ENCODE results near the gene ZFPL1.

Gene ZFPL1

DNA sequence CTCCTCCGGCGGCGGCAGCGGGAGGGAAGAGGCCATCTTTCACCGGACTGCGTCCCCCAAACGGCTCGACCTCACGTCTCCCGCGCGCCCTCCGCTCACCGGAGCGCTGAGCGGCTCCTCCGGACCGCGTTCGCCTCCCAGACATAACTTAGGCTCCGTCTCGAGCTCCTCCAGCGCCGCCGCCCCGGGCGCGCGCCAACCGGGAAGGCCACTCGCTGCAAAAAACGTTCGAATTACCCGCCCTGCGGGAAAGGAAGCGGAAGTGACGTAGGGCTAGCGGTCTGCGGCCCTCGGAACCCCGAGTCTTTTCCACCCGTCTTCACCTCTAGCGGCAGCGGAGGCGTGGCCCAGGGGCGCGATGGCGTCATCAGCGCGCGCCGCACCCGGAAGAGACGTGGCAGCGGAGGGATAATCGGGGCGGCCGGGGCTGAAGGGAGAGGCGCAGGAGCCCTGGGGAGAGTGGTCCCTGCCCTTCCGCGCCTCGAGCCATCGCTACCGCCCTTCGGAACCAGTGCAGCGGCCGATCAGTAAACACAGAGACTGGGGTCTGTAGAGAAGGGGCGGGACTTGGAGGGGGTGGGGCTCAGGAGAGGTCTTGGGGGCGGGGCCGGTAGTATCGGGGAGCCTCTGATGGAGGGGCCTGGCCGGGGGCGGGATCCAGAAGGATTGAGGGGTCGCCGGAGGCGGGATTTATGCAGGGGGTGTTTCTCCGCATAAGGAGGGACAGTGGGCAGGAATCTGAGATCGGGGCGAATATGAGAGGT is at the start of gene ZFPL1, which contains the start of gene CDCA5:
Gene ZFPL1, plus strand, starts transcription at position 389 of the 764 bp plus-strand sequence. CDS start 477 bp downstream, outside the sequence.
Gene CDCA5, minus strand, starts transcription at position 207 of the 764 bp plus-strand sequence. Its CDS starts 62 bp downstream, at position 145.
- Histone ChIP-seq H3K36me3 (peaks cover 37 to 81% (median 66%) of the 10 kb centered on the region in 11 experiments), H3K4me1 (peaks cover 43 to 59% (median 55%) of the 10 kb centered on the region in 10 experiments), H3K4me2 (peak within 1 kb of the TSS; percentile 85 to 100 (median 98)), H4K20me1 (peaks cover 0 to 28% (median 5%) of the 10 kb centered on the region in 11 experiments; a peak in 11 of 22 replicates), H3K9me3 (replicated peaks in 1 of 11) (no peaks in the 10 kb centered on the region), H3K27me3 (no peaks in the 10 kb centered on the region), H3K27ac (peak within 1 kb of the TSS; percentile 79 to 91 (median 86)), H3K9ac (peak within 1 kb of the TSS; percentile 85 to 95 (median 90)), H3K4me3 (peak within 1 kb of the TSS; percentile 75 to 90 (median 86))
- TF ChIP-seq Cebpa-rat (IDR thresholded peaks at IDR 0.05): no peak

DNA sequence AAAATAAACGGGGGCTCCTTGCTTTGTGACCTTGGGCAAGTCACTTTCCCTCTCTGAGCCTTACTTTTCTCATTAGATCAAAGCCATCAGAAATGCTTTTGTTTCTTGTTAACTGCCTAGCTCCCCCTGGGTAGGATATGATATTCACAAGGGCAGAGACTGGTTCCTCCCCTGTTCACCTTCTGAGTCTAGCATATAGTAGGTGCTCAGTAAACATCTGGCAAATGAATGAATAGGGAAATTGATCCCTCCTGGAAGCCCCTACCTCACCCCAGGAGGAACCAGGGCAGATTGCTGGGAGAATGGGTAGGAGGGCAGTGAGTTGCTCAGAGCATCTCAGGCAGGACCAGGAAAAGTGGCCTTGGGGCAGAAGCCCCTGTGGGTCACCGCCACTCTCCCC is 49.6 kb upstream of the ZFPL1 start:
- peaks cover 20 to 73% (median 50%) of the 10 kb centered on the region in 11 experiments; a peak in 21 of 22 replicates for H3K36me3 ChIP-seq
- H3K4me1 ChIP-seq: peaks cover 15 to 33% (median 26%) of the 10 kb centered on the region in 10 experiments
- no peaks in the 10 kb centered on the region for H3K9me3 ChIP-seq (replicated peaks in 1 of 11)
- H3K27me3 ChIP-seq: no peaks in the 10 kb centered on the region
- H3K4me2 ChIP-seq: no peak overlapping the region
- no peak for TF ChIP-seq Cebpa-rat (IDR thresholded peaks at IDR 0.05)
- no peaks in the 10 kb centered on the region; a peak in 1 of 22 replicates for H4K20me1 ChIP-seq
- H3K9ac ChIP-seq: no peak overlapping the region
- no peak overlapping the region for H3K27ac ChIP-seq
- no peak overlapping the region for H3K4me3 ChIP-seq

- H3K4me3 ChIP-seq: no peak overlapping the region
- H4K20me1 ChIP-seq: no peaks in the 10 kb centered on the region; a peak in 1 of 22 replicates
- no peak overlapping the region for H3K4me2 ChIP-seq
- no peak for TF ChIP-seq Cebpa-rat (IDR thresholded peaks at IDR 0.05)
- H3K9me3 ChIP-seq (replicated peaks in 1 of 11): no peaks in the 10 kb centered on the region
- peaks cover 20 to 73% (median 50%) of the 10 kb centered on the region in 11 experiments; a peak in 21 of 22 replicates for H3K36me3 ChIP-seq
- H3K27me3 ChIP-seq: no peaks in the 10 kb centered on the region
- H3K27ac ChIP-seq: no peak overlapping the region
- no peak overlapping the region for H3K9ac ChIP-seq
- H3K4me1 ChIP-seq: peaks cover 26 to 45% (median 38%) of the 10 kb centered on the region in 10 experiments
These were observed 48.4 kb upstream of the ZFPL1 start for GRCh38 chr11:65035579-65035978.

GRCh38 chr11:65036931-65037330 is 47.1 kb upstream of the ZFPL1 start:
- Histone ChIP-seq H3K4me3 (no peak overlapping the region), H3K9ac (no peak overlapping the region), H4K20me1 (peaks cover 0 to 8% (median 0%) of the 10 kb centered on the region in 11 experiments; a peak in 9 of 22 replicates), H3K27me3 (no peaks in the 10 kb centered on the region), H3K27ac (no peak overlapping the region), H3K9me3 (replicated peaks in 1 of 11) (no peaks in the 10 kb centered on the region), H3K4me1 (peaks cover 28 to 40% (median 37%) of the 10 kb centered on the region in 10 experiments), H3K4me2 (no peak overlapping the region), H3K36me3 (peaks cover 20 to 63% (median 48%) of the 10 kb centered on the region in 11 experiments; a peak in 21 of 22 replicates)
- TF ChIP-seq Cebpa-rat (IDR thresholded peaks at IDR 0.05): no peak

DNA sequence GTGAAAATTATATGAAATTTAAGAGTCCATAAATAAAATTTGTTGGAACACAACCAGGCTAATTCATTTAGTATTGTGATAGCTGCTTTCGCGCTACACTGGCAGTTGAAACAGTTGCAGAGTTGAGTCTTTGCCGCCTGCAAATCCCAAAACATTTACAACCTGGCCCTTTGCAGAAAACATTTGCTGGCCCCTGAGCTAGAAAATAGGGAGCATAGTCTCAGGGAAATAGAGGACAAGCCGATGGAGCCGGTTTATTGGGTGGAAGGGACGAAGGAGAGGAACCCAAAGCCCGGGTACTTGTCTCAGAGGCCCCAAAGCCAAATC is 43.5 kb upstream of the ZFPL1 start:
- H3K9ac ChIP-seq: peak overlapping the region; percentile 75 to 86 (median 82)
- peak overlapping the region; percentile 72 to 90 (median 80) for H3K4me3 ChIP-seq
- no peaks in the 10 kb centered on the region for H3K9me3 ChIP-seq (replicated peaks in 1 of 11)
- H4K20me1 ChIP-seq: peaks cover 0 to 42% (median 21%) of the 10 kb centered on the region in 11 experiments; a peak in 15 of 22 replicates
- peaks cover 27 to 55% (median 39%) of the 10 kb centered on the region in 11 experiments; a peak in 21 of 22 replicates for H3K36me3 ChIP-seq
- H3K27ac ChIP-seq: peak overlapping the region; percentile 60 to 87 (median 83); a peak in 21 of 22 replicates
- H3K27me3 ChIP-seq: peaks cover 0 to under 1% (median 0%) of the 10 kb centered on the region in 11 experiments; a peak in 2 of 22 replicates
- no peak for TF ChIP-seq Cebpa-rat (IDR thresholded peaks at IDR 0.05)
- peak overlapping the region; percentile 84 to 100 (median 98) for H3K4me2 ChIP-seq
- peaks cover 57 to 67% (median 65%) of the 10 kb centered on the region in 10 experiments for H3K4me1 ChIP-seq

DNA sequence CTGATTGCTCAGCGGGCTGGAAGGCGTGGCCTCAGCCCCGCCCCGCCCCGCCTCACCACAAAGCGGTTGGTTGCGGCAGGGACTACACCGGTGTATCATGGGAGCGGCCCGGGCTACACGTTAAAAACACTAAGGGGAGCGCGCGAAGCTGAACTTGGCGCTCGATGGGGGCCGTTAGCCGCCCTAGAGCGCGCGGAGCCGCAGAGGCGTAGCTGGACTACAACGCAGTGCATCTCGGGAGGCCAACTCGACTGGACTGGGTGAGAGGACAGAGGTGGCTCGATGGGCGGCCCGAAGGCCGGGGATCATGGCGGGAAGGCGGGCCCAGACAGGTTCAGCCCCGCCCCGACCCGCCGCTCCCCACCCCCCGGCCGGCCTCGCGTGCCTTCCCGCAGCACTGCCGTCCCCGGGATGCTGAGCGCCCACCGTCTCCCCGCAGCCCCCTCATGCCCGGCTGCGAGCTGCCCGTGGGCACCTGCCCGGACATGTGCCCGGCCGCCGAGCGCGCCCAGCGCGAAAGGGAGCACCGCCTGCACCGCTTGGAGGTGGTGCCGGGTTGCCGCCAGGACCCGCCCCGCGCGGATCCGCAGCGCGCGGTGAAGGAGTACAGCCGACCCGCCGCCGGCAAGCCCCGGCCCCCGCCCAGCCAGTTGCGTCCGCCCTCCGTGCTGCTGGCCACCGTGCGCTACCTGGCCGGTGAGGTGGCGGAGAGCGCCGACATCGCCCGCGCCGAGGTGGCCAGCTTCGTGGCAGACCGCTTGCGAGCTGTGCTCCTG is 43.0 kb upstream of the ZFPL1 start, which contains the start of gene SAC3D1:
Gene SAC3D1, plus strand, starts transcription at position 364 of the 776 bp plus-strand sequence. Its CDS starts 83 bp downstream, at position 447.
- Histone ChIP-seq H3K36me3 (peaks cover 25 to 55% (median 36%) of the 10 kb centered on the region in 11 experiments; a peak in 21 of 22 replicates), H4K20me1 (peaks cover 0 to 48% (median 27%) of the 10 kb centered on the region in 11 experiments; a peak in 15 of 22 replicates), H3K4me3 (peak within 1 kb of the TSS; percentile 72 to 90 (median 80)), H3K9me3 (replicated peaks in 1 of 11) (no peaks in the 10 kb centered on the region), H3K27me3 (peaks cover 0 to 6% (median 1%) of the 10 kb centered on the region in 11 experiments; a peak in 7 of 22 replicates), H3K4me2 (peak within 1 kb of the TSS; percentile 92 to 100 (median 99)), H3K9ac (peak within 1 kb of the TSS; percentile 75 to 86 (median 82)), H3K27ac (peak within 1 kb of the TSS; percentile 60 to 87 (median 83); a peak in 21 of 22 replicates), H3K4me1 (peaks cover 59 to 70% (median 69%) of the 10 kb centered on the region in 10 experiments)
- TF ChIP-seq Cebpa-rat (IDR thresholded peaks at IDR 0.05): no peak

DNA sequence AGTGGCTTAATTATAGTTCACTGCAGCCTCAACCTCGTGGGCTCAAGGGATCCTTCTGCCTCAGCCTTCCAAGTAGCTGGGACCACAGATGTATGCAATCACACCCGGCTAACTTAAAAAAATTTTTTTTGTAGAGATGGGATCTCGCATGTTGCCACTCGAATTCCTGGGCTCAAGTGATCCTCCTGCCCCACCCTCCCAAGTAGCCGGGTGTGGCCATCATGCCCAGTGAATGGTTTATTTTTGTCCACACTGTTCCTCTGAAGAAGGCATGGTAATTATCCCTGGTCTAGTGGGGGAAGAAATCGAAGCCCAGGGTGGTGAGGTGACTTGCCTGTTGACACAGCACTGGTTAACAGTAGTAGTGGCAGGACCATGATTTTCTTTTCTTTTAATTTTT is 41.1 kb upstream of the ZFPL1 start:
- Histone ChIP-seq H3K27me3 (peaks cover 12 to 24% (median 19%) of the 10 kb centered on the region in 11 experiments), H3K9ac (peak overlapping the region in 3 of 11 experiments; percentile 19 to 81 (median 26); a peak in 2 of 22 replicates), H3K4me2 (peak overlapping the region; percentile 92 to 100 (median 99); a peak in 21 of 22 replicates), H3K4me3 (peak overlapping the region in 3 of 10 experiments; percentile 82 to 90 (median 85); a peak in 3 of 20 replicates), H3K36me3 (peaks cover 15 to 40% (median 28%) of the 10 kb centered on the region in 11 experiments; a peak in 20 of 22 replicates), H4K20me1 (peaks cover 0 to 59% (median 34%) of the 10 kb centered on the region in 11 experiments; a peak in 15 of 22 replicates), H3K27ac (no peak overlapping the region), H3K9me3 (replicated peaks in 1 of 11) (no peaks in the 10 kb centered on the region), H3K4me1 (peaks cover 59 to 75% (median 69%) of the 10 kb centered on the region in 10 experiments)
- no peak for TF ChIP-seq Cebpa-rat (IDR thresholded peaks at IDR 0.05)

DNA sequence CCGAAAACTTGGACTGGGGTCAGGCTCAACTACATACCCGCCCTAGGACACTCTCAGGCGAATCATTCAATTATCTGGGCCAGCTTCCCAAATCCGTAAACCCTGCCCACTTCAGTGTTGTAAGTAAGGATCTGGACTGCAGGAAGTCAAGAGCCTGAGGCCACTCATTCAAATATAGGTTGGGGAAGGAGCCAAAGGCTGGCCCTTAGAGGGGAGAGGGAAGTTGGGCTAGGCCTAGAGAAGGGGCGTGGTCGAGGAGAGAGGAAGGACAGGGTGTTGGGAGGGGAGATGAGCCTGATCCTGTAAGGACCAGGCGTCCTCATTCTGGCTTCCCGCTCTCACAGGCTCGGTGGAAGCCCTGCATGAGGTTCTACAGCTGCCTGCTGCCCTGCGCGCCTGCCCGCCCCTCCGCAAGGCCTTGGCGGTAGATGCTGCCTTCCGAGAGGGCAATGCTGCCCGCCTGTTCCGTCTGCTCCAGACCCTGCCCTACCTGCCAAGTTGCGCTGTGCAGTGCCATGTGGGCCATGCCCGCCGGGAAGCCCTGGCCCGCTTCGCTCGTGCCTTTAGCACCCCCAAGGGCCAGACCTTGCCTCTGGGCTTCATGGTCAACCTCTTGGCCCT is 40.0 kb upstream of the ZFPL1 start:
- Histone ChIP-seq H3K9ac (0 out of 22 replicates have a peak overlapping the region, but pooled peaks of 2 of the 11 experiments have one; percentile 6 to 13), H3K4me2 (peak overlapping the region; percentile 9 to 100 (median 97); a peak in 15 of 22 replicates), H3K27ac (no peak overlapping the region)

More for the DNA sequence above, 40.0 kb upstream of the ZFPL1 start:
- H3K27me3 ChIP-seq: peaks cover 19 to 35% (median 28%) of the 10 kb centered on the region in 11 experiments
- no peaks in the 10 kb centered on the region for H3K9me3 ChIP-seq (replicated peaks in 1 of 11)
- peaks cover 12 to 37% (median 28%) of the 10 kb centered on the region in 11 experiments; a peak in 19 of 22 replicates for H3K36me3 ChIP-seq
- no peak overlapping the region for H3K4me3 ChIP-seq
- peaks cover 50 to 65% (median 60%) of the 10 kb centered on the region in 10 experiments for H3K4me1 ChIP-seq
- peaks cover 0 to 59% (median 34%) of the 10 kb centered on the region in 11 experiments; a peak in 15 of 22 replicates for H4K20me1 ChIP-seq
- no peak for TF ChIP-seq Cebpa-rat (IDR thresholded peaks at IDR 0.05)

Data from BLaER1 treated with 17β-estradiol and CSF1 and Interleukin-3, amounts not matched to agents 10 nM and 100 nM (cell line).